Hematopoietic multipotent progenitor cell treated with erythropoietin and hydrocortisone succinate and interleukin-3 and kit ligand, for 8 days (in vitro differentiated cells): ENCODE results near the gene NFATC4.
A peak's percentile ranks its signal among the peaks of the same experiment; 100 is the strongest.
"Not testable (repeated sequence)": the region's sequence is repeated elsewhere in the genome, so short reads cannot be mapped to it uniquely, and the experiment has no call there.

Experiments used
- DNase-seq: peaks from one replicate; pipeline ENCODE4 v3.0.0-alpha.2; 2015

The NFATC4 gene

GRCh38 chr14:24339284-24340151, 28.5 kb upstream of the NFATC4 start, which contains the start of gene RIPK3:
RIPK3 (minus strand) TSS chr14:24339991; CDS start chr14:24339826, 165 bp downstream.
- DNase-seq: peak; percentile 43

GRCh38 chr14:24340606-24341005, 27.4 kb upstream of the NFATC4 start:
- DNase-seq: no peak

- DNase-seq: no peak
Measured at GRCh38 chr14:24342889-24343288, 25.1 kb upstream of the NFATC4 start.

- no peak for DNase-seq
Measured at GRCh38 chr14:24343795-24344660, 24.0 kb upstream of the NFATC4 start.

- no peak for DNase-seq
Measured at GRCh38 chr14:24347134-24347533, 20.9 kb upstream of the NFATC4 start.

GRCh38 chr14:24348186-24348585, 19.8 kb upstream of the NFATC4 start:
- DNase-seq: no peak

- DNase-seq: no peak
Measured at GRCh38 chr14:24349742-24350141, 18.2 kb upstream of the NFATC4 start.

- DNase-seq: peak; percentile 60
Measured at GRCh38 chr14:24351517-24351916, 16.5 kb upstream of the NFATC4 start.

GRCh38 chr14:24353559-24354481, 14.2 kb upstream of the NFATC4 start:
- no peak for DNase-seq

GRCh38 chr14:24354482-24354825, 13.5 kb upstream of the NFATC4 start:
- not testable (repeated sequence) for DNase-seq

- DNase-seq: no peak
Measured at GRCh38 chr14:24355009-24355408, 13.0 kb upstream of the NFATC4 start.

- DNase-seq: no peak
Measured at GRCh38 chr14:24356208-24356607, 11.8 kb upstream of the NFATC4 start.

- DNase-seq: no peak
Measured at GRCh38 chr14:24360281-24360680, 7.7 kb upstream of the NFATC4 start.

GRCh38 chr14:24361326-24361725, 6.7 kb upstream of the NFATC4 start:
- no peak for DNase-seq

- no peak for DNase-seq
Measured at GRCh38 chr14:24362241-24362960, 5.6 kb upstream of the NFATC4 start.

- DNase-seq: no peak
Measured at GRCh38 chr14:24363401-24363800, 4.6 kb upstream of the NFATC4 start.

- no peak for DNase-seq
Measured at GRCh38 chr14:24364841-24365240, 3.1 kb upstream of the NFATC4 start.

GRCh38 chr14:24365600-24366412, 2.2 kb upstream of the NFATC4 start:
- peak; percentile 90 for DNase-seq

- DNase-seq: no peak
Measured at GRCh38 chr14:24366413-24366720, 1.6 kb upstream of the NFATC4 start.

- DNase-seq: peak; percentile 84
Measured at GRCh38 chr14:24366721-24367513, 1.1 kb upstream of the NFATC4 start.

GRCh38 chr14:24368212-24368561, 203 bp downstream of the NFATC4 start:
- DNase-seq: no peak
